NOMO-1 treated with dmso at 0.1 percent for 144 hours (cell line): Measurements from ENCODE around the gene TMEM233.

Experiments used
- DNase-seq: peaks from one replicate; lab custom pipeline; 2025; ENCODE audit not compliant: unreplicated experiment; lab: John Stamatoyannopoulos, UW

TMEM233 gene

DNA sequence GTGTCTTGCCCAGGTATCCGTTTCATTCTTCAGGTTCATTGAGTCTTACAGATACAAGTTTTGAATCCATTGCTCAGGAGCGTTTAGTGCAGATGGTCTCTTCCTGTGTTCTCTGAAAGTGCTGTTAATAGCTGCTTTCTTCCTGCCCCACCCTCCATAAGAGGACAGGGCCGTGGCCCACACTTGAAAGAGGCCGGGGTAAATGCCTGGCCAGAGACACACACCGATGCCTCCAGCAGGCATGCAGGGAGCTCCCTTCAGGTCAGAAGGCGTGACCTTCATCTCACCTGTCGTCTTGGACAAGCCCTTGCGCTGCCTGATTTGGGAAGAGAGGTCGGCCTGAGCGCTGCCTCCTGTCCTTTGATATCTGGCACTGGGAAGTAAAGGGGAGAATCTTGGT lies 85.9 kb downstream of the TMEM233 start:
- DNase-seq, result no peak

DNA sequence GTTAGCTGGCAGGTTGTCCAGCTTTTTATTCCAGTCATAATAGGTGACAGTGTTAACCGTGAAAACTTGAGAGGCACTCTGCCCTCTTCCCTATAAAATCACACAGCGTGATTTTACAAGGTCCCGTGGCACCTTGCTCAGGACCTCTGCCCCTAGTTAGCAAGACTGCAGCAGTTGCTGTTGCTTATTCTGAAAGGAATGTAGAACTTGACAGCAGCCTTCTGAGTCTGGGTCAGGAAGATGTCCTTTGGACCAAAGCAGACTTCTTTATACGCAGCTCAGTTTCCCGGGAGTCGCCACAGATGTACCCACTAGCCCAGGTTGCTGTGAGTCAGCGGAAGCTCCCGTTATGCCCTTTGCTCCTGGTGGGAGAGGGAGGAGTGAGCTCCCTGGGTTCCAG lies 87.5 kb downstream of the TMEM233 start:
- DNase-seq, result no peak

DNA sequence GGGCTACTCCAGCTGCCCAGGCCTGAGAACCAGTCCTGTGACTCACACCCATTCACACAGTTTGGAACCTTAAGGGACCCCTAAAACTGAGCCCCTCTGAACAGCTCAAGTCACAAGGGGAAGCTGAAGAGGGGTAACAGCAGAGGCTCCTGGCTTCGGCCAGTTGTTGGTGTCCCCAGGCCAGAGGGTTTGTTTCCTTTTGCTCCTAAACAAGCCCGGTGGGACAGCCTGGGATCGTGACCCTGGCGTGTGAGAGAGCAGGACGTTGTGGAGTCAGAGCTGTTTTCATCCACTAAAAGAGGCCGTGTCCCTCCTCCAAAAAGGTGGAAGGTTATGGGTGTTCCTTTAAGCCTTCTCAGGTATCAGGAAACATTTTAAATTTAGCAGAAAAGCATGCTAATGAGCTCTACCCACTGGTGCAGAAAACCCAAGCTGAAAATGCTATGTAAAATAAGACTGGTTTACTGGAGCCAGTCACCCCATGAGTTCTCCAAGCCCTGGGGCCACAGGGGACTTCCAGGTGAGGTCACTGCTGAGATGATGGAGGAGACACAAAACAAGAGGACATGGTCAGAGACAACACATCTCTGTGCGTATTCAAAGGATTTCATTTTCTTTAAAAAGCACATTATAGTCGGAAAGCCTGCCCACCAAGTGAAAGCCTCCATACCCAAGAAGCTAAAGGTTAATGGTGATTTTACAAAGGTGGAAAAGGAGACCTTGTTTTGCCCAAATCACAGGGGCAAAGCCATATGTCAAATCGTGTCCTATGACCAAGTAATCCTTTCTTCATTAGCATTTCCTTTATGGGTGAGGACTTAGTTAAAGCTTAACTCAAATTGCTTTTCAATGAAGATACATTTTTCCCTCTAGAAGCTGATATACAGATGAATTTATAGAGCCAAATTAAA lies 88.4 kb downstream of the TMEM233 start:
- no peak for DNase-seq

DNA sequence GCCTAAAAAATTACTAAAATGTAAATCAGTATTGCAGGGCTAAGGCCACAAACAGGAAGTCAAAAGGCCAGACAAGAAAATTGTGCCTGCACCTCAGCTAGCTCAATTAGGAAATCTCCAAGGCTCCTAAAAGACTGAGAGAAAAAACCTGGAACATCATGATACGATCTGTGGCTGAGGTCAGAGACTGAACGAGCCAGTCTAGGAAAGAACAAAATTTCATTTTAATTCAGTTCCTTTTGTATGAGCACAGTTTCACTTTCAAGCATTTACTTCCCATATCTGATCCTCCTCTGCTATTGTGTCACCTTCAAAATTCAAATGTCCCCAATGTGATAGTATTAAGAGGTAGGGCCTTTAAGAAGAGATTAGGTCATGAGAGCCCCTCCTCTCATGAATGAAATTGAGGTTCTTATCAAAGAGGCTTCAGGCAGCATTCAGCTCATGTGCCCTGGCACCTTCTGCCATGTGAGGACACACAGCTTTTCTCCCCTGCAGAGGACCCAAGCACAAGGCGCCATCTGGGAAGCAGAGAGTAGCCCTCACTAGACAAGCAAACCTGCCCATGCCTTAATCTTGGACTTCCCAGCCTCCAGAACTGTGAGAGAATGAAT lies 89.2 kb downstream of the TMEM233 start:
- DNase-seq, result peak; percentile 72

DNA sequence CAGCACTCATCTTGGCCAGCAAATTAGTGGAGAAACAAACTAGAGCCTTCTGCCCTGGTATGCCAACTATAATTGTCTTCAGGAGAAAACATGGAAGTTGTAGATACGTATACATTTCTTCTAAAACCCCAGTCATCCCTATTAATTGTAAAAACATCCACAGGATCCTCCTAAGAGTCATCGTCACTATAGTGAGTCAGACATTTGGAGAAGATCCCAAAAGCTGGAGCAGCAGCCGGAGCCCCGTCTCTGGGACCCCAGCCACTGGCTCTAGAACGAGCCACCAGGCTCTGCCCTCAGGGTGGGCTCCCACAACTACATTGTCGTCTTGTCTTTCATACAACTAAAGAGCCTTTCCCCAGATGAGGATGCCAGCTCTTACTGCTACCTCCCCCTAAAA lies 89.8 kb downstream of the TMEM233 start:
- DNase-seq, result no peak

DNA sequence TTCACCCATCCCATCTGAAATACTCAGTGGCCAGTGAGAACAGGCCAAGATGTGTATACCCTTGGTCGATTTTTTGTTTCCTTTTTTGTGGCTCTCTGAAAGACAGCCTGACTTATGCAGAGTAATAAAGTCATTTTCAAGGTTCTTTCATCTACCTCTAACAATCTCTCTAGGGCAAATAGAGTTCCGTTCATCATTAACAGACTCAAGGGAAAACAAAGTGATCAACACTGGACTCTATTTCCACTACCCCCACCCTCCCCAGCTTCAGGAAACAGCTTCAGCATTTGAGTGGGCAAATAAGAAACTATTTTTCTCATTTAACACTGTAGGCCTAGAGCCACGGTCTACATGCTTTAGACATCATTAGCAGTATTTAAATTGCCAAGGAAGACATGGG lies 90.2 kb downstream of the TMEM233 start:
- no peak for DNase-seq

DNA sequence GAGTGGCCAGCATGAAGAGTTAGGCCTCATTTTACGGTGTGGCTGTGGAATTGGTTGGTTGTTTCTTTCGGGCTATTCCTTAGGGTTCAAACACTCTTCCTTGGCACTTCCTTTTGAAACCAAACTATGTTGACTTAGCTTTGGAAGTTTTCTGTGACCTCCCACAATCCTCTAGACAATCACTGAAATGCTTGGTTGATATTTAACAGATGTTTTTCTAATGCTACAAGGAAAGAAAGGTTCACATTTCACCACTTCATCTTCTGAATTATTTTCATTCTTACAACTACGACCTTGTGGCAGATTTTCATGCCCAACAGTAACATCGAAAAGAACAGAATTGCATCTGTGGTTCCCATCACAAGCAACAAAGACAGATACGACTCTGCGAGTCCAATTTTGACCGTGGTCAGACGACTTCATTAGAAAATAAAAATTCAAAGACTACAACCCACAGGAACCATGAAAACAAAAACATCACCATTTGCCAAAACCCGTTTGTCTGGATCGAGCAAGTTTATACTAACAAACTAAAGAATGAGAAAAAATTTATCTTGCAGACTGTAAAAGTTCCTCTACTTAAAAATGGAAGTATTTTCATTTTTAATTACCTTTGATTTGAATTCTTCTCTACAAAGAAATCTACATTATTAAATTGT lies 91.3 kb downstream of the TMEM233 start:
- no peak for DNase-seq

DNA sequence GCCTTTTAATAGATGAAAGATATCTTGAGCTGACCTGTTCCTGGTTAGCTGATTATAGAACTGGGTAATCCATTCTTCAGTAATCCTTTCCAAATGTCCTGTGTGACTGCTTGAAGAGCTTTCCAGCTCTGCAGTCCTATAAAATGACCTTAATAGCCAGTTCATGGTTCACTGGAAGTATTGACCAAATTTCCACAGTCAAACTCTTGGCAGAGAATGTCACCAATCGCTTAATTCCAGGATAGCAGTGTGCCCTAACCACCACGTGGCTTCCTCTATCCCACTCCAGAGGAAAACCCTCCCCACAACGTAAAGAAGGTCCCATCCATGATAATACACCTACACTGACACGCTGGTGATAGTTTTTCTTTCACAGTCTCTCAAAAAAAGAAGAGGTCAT lies 91.8 kb downstream of the TMEM233 start:
- no peak for DNase-seq

DNA sequence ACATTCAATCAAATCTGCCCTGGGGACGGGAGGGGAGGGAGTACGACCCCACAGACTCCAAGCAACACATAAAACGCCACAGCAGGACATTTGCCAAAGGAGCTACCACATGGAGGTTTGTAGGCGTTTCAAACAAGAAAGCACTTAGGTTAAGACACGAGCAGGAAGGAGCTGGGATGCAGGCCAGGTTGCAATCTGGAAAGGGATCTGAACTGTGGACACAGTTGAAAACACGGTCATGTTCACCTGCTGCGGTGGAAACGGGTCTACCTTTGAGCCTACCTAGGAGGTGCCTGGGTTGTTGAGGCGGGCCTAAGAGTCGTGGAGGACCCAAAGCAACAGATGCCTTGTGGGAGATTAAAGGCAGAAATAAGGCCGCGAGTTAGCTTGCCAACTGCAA lies 92.8 kb downstream of the TMEM233 start:
- DNase-seq, result no peak

DNA sequence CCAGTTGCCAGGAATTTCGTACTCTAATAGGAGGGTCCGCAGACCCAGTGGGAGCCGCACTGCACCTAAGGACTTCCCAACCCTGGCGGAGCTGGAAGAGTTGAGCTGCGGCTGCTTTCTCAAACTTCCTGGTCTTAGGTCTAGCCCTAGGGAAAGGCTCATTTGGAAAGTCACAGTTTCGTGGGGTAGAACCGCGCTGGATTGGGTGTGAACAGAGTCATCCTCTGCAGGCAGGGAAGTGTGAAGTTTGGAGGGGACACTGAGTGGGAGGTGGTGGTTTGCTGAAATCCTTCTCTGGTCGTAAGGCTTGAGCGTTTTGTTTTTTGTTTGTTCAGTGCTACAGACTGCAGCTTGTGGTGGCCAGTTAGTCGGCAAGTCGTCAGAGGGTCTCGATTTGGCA lies 93.2 kb downstream of the TMEM233 start:
- DNase-seq, result no peak

DNA sequence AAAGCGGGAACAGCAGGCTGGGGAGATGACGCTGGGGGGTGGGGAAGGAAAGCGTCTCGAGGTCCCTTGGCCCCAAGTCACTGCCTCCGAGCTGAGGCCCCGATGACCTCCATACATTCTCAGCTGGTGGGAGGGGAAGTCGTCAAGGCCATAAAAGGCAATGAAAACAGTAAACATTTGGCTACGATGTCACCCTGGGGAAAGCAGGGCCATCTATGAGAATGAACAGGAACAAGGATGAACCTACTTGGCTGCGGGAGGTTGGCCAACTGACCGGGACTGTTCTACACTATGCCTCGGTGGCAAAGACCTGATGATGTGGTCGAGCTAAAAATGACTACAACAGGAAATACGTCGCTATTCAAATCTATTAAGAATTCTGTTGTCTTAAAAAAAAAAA lies 93.8 kb downstream of the TMEM233 start:
- DNase-seq, result no peak

DNA sequence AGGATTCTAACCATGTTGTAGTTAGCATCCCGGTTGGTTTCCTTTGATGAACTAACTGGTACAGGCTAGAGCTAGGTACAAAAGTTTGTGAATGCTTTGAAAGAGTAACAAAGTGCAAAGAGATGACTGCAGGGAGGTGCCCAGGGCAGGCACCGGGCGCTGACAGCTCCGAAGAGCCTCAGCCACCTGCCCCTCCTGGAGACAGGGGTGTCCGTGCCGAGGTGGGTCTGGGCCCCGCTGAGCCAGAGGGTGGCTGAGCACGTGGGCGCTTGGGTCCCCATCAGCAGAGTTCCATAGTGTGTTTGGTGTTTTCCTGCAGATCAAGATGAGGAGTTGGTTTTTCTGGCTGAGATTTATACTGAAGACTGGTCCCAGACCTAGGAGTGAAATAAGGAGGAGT lies 94.3 kb downstream of the TMEM233 start:
- no peak for DNase-seq

DNA sequence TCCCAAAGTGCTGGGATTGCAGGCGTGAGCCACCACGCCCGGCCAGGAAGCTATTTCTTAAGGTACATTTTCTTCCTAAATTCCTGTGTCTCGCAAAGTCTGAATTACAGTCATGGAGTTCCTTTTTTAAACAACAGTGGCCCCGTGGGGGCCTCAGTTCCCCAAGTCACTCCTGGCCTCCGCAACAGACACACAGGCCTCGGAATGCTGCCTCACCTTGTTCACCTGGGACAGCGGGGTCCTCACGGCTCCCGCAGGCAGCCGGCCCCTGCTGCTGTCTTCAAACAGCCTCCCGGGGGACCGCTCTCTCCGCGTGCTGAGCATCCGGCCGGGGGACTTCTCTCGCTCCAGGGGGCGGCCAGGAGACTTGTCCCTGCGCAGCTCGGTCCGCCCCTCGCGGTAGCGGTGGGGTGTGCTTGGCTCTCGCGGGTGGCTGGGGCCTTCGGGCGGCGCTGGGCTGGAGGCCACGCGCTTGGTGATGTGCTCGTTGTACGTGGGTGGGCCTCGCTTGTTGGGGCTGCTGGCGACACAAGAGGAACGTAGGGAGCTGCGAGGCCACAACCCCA lies 96.4 kb downstream of the TMEM233 start:
- no peak for DNase-seq

DNA sequence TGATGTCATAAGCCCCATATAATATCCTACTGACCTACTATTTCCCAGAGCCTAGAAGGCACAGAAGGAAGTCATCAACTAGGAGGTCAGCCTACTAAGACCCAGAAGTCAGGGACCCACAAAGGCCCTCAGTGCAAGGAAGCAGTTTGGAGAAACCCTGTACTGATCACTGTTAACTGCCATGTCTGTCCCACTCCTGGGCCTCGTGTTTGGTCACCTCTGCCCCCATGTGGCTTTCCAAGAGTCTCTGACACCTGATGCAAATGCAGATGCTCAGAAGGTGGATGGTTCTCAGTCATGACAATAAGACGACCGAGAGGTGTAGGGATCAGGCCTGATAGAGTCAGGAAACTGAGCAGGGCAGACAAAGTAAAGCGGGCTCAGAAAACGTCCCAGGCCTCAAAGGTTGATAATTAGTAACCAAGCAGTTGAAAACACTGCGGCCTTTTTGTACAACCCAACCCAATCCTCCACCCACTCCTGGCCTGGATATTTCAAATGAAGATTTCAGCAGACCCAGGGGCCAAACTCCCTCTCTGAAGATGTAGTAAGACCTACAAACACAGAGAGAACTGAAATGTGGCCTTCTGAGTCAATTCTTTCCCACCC lies 97.7 kb downstream of the TMEM233 start:
- DNase-seq, result no peak

DNA sequence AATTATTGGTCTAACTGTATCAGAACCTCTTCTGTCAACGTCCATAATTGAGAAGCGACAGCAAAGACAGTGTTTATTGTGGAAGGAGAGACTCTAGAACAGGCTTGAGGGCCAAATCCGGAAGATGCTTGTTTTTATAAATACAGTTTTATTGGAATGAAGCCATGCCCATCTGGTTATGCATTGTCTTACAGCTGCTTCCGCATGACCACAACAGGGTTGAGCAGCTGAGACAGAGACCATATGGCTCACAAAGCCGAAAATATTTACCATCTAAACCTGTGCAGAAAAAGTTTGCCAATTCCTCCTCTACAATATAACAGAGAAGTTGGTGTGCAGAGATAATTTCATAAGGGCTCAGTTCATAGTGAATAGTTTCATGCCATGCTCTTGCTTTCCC lies 98.8 kb downstream of the TMEM233 start:
- no peak for DNase-seq
